ENCODE data around the gene OR2A14.
"Not testable (repeated sequence)": the region's sequence is repeated elsewhere in the genome, so short reads cannot be mapped to it uniquely, and the experiment has no call there.

The OR2A14 gene

GRCh38 chr7:144122876-144123275 lies at the start of gene OR2A14:
TSS of gene OR2A14 (plus strand) at chr7:144123176. CDS start at chr7:144129113, 5,937 bp downstream.
- DNase-seq: no peak

- no peak for DNase-seq
Measured at GRCh38 chr7:144074374-144074773, 48.6 kb upstream of the OR2A14 start.

GRCh38 chr7:144085978-144086377 lies 37.0 kb upstream of the OR2A14 start, which contains the start of gene OR2A12:
TSS of gene OR2A12 (plus strand) at chr7:144086278. CDS start at chr7:144095108, 8,830 bp downstream.
- DNase-seq: no peak

- no peak for DNase-seq
Measured at GRCh38 chr7:144086730-144087129, 36.2 kb upstream of the OR2A14 start.

GRCh38 chr7:144087230-144087629 lies 35.7 kb upstream of the OR2A14 start:
- DNase-seq: no peak

- DNase-seq: no peak
Measured at GRCh38 chr7:144090667-144091066, 32.3 kb upstream of the OR2A14 start.

- no peak for DNase-seq
Measured at GRCh38 chr7:144098776-144099175, 24.2 kb upstream of the OR2A14 start.

- DNase-seq: no peak
Measured at GRCh38 chr7:144100607-144101006, 22.4 kb upstream of the OR2A14 start.

- DNase-seq: no peak
Measured at GRCh38 chr7:144102041-144102440, 20.9 kb upstream of the OR2A14 start.

- DNase-seq: no peak
Measured at GRCh38 chr7:144105211-144105610, 17.8 kb upstream of the OR2A14 start.

GRCh38 chr7:144109283-144109682 lies 13.7 kb upstream of the OR2A14 start, which contains the start of gene OR2A2:
TSS of gene OR2A2 (plus strand) at chr7:144109583. CDS start at chr7:144109583, 0 bp downstream.
- no peak for DNase-seq

GRCh38 chr7:144110272-144110671 lies 12.7 kb upstream of the OR2A14 start:
- no peak for DNase-seq

- DNase-seq: no peak
Measured at GRCh38 chr7:144113651-144114050, 9.3 kb upstream of the OR2A14 start.

GRCh38 chr7:144118341-144118740 lies 4.6 kb upstream of the OR2A14 start:
- DNase-seq: no peak

GRCh38 chr7:144127714-144128334 lies 4.8 kb downstream of the OR2A14 start:
- DNase-seq: peak; percentile 72

- not testable (repeated sequence) for DNase-seq
Measured at GRCh38 chr7:144129601-144130000, 6.6 kb downstream of the OR2A14 start.

- DNase-seq: no peak
Measured at GRCh38 chr7:144130730-144131129, 7.8 kb downstream of the OR2A14 start.

- DNase-seq: no peak
Measured at GRCh38 chr7:144132262-144132661, 9.3 kb downstream of the OR2A14 start.

GRCh38 chr7:144133307-144133706 lies 10.3 kb downstream of the OR2A14 start:
- DNase-seq: no peak

- no peak for DNase-seq
Measured at GRCh38 chr7:144134116-144134515, 11.1 kb downstream of the OR2A14 start.

GRCh38 chr7:144137501-144137900 lies 14.5 kb downstream of the OR2A14 start:
- DNase-seq: no peak

GRCh38 chr7:144142187-144142586 lies 19.2 kb downstream of the OR2A14 start:
- no peak for DNase-seq

- DNase-seq: no peak
Measured at GRCh38 chr7:144144426-144144825, 21.4 kb downstream of the OR2A14 start.

GRCh38 chr7:144148224-144148827 lies 25.4 kb downstream of the OR2A14 start:
- DNase-seq: no peak

- DNase-seq: no peak
Measured at GRCh38 chr7:144158861-144159260, 35.9 kb downstream of the OR2A14 start.
